NCI-H1436 treated with DMSO at 0.1 percent for 48 hours (cell line): ENCODE results near the gene BORCS6.
A peak's percentile ranks its signal among the peaks of the same experiment; 100 is the strongest.

Experiments used
- DNase-seq: peaks from one replicate; lab custom pipeline; 2025; lab: John Stamatoyannopoulos, UW

Gene BORCS6

DNA sequence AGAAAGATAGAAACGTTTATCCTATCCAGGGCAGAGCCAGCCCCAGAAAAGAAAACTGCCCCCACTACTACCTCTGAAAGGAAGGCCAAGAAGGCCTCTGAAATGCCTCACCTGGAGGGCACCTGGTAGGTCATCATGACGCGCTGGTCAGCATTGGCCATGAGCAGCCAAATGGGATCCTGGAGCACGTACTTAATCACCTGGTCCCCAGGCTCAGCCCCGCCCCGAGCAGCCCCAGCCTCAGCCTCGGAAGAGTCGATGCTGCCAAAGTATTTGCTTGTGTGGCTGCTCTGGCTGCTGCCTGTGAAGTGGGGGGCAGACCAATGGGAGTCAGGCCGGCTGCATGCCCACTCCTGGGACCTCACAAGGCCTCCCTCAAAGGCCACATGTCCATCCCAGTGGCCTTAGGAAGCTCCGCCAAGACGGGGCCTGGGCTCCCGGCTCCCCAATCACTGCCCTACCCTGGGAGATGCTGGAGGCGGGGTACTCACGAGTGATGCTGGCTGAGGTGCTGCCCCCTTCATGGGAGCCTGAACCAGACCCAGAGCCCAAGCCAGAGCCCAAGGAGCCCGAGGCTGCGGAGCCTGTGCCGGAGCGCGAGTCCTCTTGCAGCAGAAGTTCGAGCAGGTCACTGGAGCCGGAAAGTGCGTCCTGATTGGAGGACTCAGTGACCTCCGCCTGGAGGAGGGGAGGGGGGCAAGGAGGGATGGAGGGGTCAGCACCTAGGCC is 47.7 kb downstream of the BORCS6 start:
- no peak for DNase-seq

DNA sequence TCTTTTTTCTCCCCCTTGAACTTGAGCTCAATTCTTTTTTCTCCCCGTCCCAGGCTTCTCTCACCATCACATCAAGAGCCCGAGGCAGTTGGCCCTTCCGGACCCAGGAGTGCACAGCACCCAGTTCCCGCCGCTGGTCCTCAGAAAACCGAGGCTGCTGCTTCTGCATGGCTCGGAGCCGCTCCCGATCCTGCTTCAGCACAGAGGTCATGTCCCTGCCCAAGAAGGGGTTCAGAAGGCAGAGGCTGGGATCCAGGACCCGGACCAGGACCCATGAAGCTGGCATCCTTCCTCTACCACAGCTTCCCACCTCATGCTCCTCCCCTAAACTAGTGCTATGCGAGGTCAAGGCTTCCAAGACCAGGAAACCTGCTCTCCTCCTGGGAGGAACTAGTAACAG is 48.2 kb downstream of the BORCS6 start:
- DNase-seq: no peak

DNA sequence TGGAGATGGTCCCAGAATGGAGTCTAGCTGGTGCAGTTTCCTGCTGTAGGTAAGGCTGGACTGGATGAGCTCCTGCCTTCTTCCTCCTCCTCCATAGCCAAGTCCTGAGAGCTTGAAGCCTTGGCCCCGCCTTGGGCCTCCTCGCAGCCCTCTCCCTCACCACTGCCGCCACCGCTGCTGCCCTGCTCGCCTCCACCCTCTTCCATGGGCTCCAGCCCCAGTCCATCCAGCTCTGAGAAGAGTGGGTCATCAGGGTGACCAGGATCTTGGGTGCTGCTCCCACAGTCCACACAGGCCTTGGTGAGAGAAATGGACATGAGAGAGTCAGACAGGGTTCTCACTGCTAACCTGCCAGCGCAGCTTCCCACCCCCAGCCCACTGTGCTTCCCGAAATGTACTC is 48.9 kb downstream of the BORCS6 start:
- no peak for DNase-seq

DNA sequence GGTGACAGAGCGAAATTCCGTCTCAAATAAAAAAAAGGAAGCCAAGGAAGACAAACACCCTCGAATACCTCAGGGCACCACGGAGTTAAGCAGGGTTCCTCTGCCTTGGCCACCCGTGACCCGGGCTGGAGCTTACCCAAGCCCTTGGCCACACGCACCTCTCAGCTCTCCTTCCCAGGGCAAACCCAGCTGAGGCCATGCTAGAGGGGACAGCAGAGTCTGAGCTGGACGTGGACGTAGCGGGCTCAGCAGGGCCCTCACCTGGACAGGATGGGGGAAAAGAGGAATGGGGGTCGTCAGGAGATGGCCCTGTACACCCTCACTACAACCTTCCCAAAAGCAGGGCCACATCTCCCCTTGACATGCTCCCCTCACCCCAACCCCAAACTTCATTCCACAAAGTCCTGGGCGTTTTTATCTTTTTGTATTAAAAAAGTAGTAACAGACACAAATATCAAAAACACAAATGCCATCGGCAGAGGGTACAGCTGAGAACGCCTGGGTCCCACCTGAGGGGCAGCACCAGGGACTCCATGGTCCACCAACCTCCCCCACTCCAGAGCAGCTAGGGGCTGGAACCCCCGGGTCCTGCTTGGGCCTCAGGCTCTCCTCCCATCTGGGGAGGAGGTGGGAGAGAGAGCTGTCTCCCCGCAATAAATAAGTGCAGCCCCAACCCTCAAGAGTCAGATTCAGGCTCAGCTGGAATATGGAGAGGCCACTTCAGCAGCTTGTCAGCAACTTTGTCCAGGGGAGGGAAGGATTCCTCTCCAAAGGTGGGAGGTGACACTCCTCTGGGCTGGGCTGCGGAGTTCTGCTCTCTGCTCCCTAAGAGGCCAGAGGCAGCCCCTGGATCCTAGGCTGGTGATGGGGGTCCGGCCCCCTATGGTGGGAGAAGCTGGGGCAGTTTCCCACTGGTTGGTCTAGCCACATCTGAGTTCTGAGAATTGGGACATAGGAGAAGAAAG is 49.6 kb downstream of the BORCS6 start:
- DNase-seq: no peak

DNA sequence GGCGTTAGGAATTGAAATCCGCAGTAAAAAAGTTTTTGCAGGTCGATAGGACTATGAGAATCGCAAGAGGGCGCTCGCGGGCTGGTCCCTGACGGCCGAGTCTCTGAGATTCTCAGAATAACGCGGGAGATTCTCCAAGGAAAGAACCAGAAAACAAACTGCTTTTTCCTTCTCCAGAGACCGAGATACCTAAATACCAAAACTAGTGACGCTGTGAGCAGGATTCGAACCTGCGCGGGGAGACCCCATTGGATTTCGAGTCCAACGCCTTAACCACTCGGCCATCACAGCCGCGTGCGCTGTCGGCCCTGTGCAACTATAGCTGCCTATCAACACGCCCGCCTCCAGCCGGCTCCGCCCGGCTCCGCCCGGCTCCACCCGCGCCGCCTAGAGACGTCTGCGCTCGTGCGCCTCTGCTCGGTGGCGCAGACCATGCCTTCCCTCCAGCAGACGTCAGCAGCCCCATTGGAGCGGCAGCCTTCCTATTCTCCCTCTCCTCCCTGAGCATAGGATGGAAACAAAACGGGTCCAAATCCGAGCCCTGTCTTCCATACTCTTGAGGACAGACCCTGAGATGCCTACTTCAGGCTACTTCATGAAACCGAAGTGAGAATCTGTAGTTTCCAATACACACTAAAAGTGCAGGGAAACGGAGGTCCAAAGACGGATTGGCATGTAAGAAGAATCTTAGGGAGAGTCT is 51.2 kb downstream of the BORCS6 start:
- peak; percentile 88 for DNase-seq

DNA sequence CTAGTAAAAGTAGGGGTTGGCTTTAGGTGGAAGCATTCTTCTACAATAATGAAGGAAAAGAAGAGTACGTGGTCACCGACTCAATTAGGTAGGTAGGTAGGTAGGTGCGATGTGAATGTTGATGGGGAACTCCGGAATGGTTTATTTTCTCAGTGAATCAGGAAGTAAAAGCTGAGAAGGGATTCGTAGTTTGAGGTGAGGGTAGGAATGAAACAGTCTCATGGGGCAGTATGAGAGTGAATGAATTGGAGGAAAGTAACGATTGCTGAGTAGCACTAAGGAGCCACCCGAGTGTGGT is 51.7 kb downstream of the BORCS6 start:
- no peak for DNase-seq
